Measurements from ENCODE around the gene CRIP3.

GRCh38 chr6:43265564-43265963 lies 43.1 kb downstream of the CRIP3 start:
- no peak for TF ChIP-seq CTCF (IDR thresholded peaks at IDR 0.05)
- TF ChIP-seq POLR2AphosphoS5 (IDR thresholded peaks at IDR 0.05): no peak
